Fibroblast of gingiva (primary cell): ENCODE results near the gene CMTM8.

ENCODE experiments used
- DNase-seq: peaks from one replicate; pipeline ENCODE4 v3.0.0-alpha.2; 2011; ENCODE audit warnings: low read depth

The CMTM8 gene

GRCh38 chr3:32412887-32413286, 174.4 kb downstream of the CMTM8 start:
- no peak for DNase-seq

DNA sequence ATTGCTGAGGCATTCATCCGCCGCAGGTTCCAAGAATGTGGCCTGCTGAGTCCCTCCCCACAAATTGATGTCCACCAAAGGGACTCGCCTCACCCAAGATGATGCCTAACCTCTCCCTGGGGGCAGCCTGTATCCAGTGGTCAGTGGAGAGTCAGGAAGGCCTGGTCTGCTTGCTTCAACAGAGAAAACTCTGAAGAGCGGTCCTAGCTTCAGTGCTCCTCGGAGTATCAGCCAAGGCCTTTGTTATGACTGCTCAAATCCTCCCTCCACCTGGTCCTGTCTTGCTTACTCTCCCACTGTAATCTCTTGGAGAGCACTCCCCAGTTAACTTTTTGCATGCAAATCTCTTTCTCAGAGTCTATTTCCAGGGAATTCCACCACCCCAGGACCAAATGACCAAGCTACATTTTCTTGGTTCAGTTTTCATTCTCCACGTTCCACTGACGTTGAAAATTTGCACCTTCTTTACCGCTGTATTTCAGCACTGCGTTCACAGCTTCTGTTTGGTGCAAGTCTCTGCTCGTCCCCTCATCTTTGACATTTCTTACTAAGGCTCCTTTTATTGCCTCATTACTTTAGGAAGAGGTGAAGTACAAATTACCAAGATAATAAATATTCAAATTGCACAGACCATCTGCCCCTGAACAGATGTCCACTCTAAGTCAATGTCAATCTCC, 175.5 kb downstream of the CMTM8 start:
- DNase-seq: no peak

DNA sequence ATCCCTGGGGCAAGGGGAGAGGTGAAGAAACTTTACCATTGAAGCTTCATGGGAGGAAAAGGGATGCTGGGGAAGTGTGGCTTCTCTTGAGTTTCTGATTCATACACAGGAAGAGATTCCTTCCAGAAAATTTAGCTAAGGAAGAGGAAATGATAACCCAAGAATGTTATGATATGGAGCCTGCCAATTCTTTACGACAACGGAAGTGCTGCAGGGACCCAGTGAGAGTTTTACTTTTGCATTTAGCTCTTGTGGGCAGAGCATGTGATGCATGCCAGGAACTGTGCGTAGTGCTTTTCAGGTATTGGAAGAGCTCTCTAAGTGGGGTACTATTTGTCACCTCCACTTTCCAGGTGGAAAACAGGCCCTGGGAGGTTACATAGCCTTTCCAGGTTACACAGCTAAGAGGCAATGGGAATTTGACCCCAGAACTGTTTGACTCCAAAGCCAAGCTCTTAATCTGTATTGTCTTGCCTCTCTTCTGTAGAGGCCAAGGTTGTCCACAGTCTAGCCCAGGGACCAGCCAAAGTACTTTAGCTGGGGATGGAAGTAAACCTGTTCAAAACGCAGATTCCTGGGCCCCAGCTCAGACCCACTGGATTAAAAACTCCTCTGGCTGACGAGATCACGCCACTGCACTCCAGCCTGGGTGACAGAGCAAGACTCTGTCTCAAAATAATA, 176.2 kb downstream of the CMTM8 start:
- DNase-seq: no peak

DNA sequence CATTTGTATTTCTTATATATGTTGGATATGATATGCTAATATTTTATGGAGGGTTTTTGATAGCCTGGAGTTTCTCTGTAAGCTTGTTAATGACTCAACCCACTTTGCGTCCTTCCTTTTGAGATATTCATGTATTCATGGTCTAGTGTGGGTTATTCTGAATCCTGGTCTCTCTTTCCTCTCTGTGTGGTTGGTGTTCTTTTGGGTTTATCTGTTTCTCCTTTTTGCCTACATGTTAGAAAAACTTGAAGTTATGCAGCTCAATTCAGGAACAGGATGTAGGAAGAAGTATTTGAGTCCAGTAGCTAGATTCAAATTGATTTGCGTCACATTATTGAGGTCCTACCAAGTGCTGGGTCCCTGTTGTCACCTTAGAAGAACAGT, 181.3 kb downstream of the CMTM8 start:
- DNase-seq: no peak
